ENCODE results near the gene GPR137C. TPM values are rescaled to one million over a fixed set of nuclear protein-coding genes. Genes with fewer than 3 reads are reported as not detected.

Gene GPR137C
- total and polyA plus RNA-seq, 2 of the 8 experiments (the other 6 are each of a cell fraction or from before 2014, with no cell fraction given): 2.7 to 4.3 TPM

DNA sequence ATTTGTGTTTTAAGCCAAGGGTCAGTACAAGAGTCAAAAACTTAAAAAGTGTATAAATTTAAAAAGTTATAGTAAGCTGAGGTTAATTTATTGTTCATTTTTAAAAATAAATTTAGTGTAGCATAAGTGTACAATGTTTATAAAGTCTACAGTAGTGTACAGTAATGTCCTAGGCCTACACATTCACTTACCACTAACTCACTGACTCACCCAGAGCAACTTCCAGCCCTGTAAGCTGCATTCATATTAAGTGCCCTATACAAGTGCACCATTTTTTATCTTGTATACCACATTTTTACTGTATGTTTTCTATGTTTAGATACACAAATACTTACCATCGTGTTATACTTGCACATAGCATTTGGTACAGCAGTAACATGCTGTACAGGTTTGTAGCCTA, 37.7 kb downstream of the GPR137C start (continued):
- TF ChIP-seq CHD7 (IDR thresholded peaks at IDR 0.05; ENCODE audit: insufficient replicate concordance, low read length) (no peak), POLR2AphosphoS5 (IDR thresholded peaks at IDR 0.05; ENCODE audit: low read depth, low read length) (no peak), CTBP2 (IDR thresholded peaks at IDR 0.05; ENCODE audit: borderline replicate concordance, insufficient read depth, insufficient read length, low read length) (no peak), EGR1 (IDR thresholded peaks at IDR 0.05; ENCODE audit: borderline replicate concordance, low read depth, low read length) (no peak), GABPA (IDR thresholded peaks at IDR 0.05; ENCODE audit: borderline replicate concordance, insufficient read depth, low read length) (no peak), YY1 (IDR thresholded peaks at IDR 0.05; ENCODE audit: low read depth, low read length) (no peak), TEAD4 (IDR thresholded peaks at IDR 0.05; ENCODE audit: low read depth, low read length) (no peak), USF2 (IDR thresholded peaks at IDR 0.05; ENCODE audit: low read length) (no peak), TAF1 (IDR thresholded peaks at IDR 0.05; ENCODE audit: low read depth, low read length) (no peak), CBX8 (IDR thresholded peaks at IDR 0.05; ENCODE audit: borderline replicate concordance, low read depth, low read length) (no peak), NRF1 (IDR thresholded peaks at IDR 0.05; ENCODE audit: low read depth, low read length) (no peak)
